Mesenchymal stem cell (in vitro differentiated cells and primary cell): ENCODE measurements around the gene IDH2.
"Not testable (repeated sequence)": the region's sequence is repeated elsewhere in the genome, so short reads cannot be mapped to it uniquely, and the experiment has no call there.

Experiments
- DNase-seq: peaks from one replicate; pipeline ENCODE4 v3.0.0-alpha.2; 2013
- H2AFZ ChIP-seq: one replicate; pipeline ENCODE4 v1.6.1; 2013; ENCODE audit warnings: low read depth, mild to moderate bottlenecking, control low read depth, inconsistent platforms, low read length, moderate library complexity
- H2AK5ac ChIP-seq: 2 replicates; pipeline ENCODE4 v1.6.1; 2013; ENCODE audit warnings: low read length, moderate library complexity, mild to moderate bottlenecking, inconsistent platforms; ENCODE audit not compliant: severe bottlenecking
- H2BK120ac ChIP-seq: one replicate; pipeline ENCODE4 v1.6.1; 2013; ENCODE audit warnings: low read depth, mild to moderate bottlenecking, inconsistent platforms, low read length, moderate library complexity
- H2BK12ac ChIP-seq, 2 experiments: one replicate each; pipeline ENCODE4 v1.6.1; 2013; ENCODE audit warnings: inconsistent platforms in 2 of 2, low read length in 2 of 2, mild to moderate bottlenecking in 2 of 2, moderate library complexity in 2 of 2, control low read depth in 1 of 2
- H2BK15ac ChIP-seq: one replicate; pipeline ENCODE4 v1.6.1; 2013; ENCODE audit warnings: mild to moderate bottlenecking, low read depth, inconsistent platforms; ENCODE audit not compliant: poor library complexity, severe bottlenecking
- H2BK5ac ChIP-seq: 2 replicates; pipeline ENCODE4 v1.6.1; 2013; ENCODE audit warnings: low read depth, mild to moderate bottlenecking, low read length, control low read depth, inconsistent platforms; ENCODE audit not compliant: poor library complexity, severe bottlenecking
- H3K14ac ChIP-seq, 2 experiments: one replicate each; pipeline ENCODE4 v1.6.1; 2013; ENCODE audit warnings: inconsistent platforms in 2 of 2, low read length in 2 of 2, control low read depth in 1 of 2, mild to moderate bottlenecking in 1 of 2, moderate library complexity in 1 of 2
- H3K18ac ChIP-seq, 2 experiments: one replicate each; pipeline ENCODE4 v1.6.1; 2013; ENCODE audit warnings: inconsistent platforms in 2 of 2, low read length in 2 of 2, control low read depth in 1 of 2, low read depth in 1 of 2, mild to moderate bottlenecking in 1 of 2
- H3K23ac ChIP-seq, 2 experiments: one replicate each; pipeline ENCODE4 v1.6.1; 2013; ENCODE audit warnings: inconsistent platforms in 2 of 2, low read length in 2 of 2, mild to moderate bottlenecking in 2 of 2, moderate library complexity in 2 of 2, control low read depth in 1 of 2
- H3K27ac ChIP-seq: 2 replicates; pipeline ENCODE4 v1.5.1; 2013; ENCODE audit warnings: mild to moderate bottlenecking, moderate library complexity, low read length, control low read depth, inconsistent platforms; ENCODE audit not compliant: poor library complexity, severe bottlenecking
- H3K27me3 ChIP-seq, 2 experiments: 2 replicates each; pipeline versions ENCODE4 v1.6.1 to v1.7.0; 2013; ENCODE audit warnings: low read length in 2 of 2, mild to moderate bottlenecking in 2 of 2, moderate library complexity in 2 of 2, control low read depth in 1 of 2, inconsistent platforms in 1 of 2; ENCODE audit not compliant: control insufficient read depth in 1 of 2, insufficient read depth in 1 of 2
- H3K36me3 ChIP-seq, 2 experiments: 2 replicates each; pipeline versions ENCODE4 v1.6.1 to v1.7.0; 2013; ENCODE audit warnings: low read length in 2 of 2, control low read depth in 1 of 2, inconsistent platforms in 1 of 2, low read depth in 1 of 2, mild to moderate bottlenecking in 1 of 2; ENCODE audit not compliant: insufficient read depth in 2 of 2, control insufficient read depth in 1 of 2
- H3K4ac ChIP-seq, 2 experiments: one replicate each; pipeline ENCODE4 v1.6.1; 2013; ENCODE audit warnings: inconsistent platforms in 2 of 2, low read length in 2 of 2, mild to moderate bottlenecking in 2 of 2, moderate library complexity in 2 of 2, control low read depth in 1 of 2, low read depth in 1 of 2
- H3K4me1 ChIP-seq: 2 replicates; pipeline ENCODE4 v1.6.1; 2013; ENCODE audit warnings: low read depth, low read length, control low read depth; ENCODE audit not compliant: control insufficient read depth, insufficient read depth
- H3K4me2 ChIP-seq: 2 replicates; pipeline ENCODE4 v1.6.1; 2013; ENCODE audit warnings: low read length, mild to moderate bottlenecking, inconsistent platforms; ENCODE audit not compliant: poor library complexity, severe bottlenecking
- H3K4me3 ChIP-seq, 2 experiments: 2 replicates each; pipeline versions ENCODE4 v1.5.1 to v1.7.0; 2013; ENCODE audit warnings: low read length in 2 of 2, mild to moderate bottlenecking in 2 of 2, control low read depth in 1 of 2, low read depth in 1 of 2; ENCODE audit not compliant: insufficient read depth in 1 of 2
- H3K79me1 ChIP-seq: replicated peaks from 2 replicates; pipeline ENCODE4 v1.6.1; 2013; ENCODE audit warnings: mild to moderate bottlenecking, control low read depth, low read length, inconsistent platforms; ENCODE audit not compliant: poor library complexity, severe bottlenecking
- H3K9ac ChIP-seq: 2 replicates; pipeline ENCODE4 v1.7.0; 2013; ENCODE audit warnings: mild to moderate bottlenecking, low read length, moderate library complexity
- H3K9me3 ChIP-seq: 2 replicates; pipeline ENCODE4 v1.7.0; 2013; ENCODE audit warnings: mild to moderate bottlenecking, low read length; ENCODE audit not compliant: control insufficient read depth
- H4K8ac ChIP-seq: one replicate; pipeline ENCODE4 v1.6.1; 2013; ENCODE audit warnings: inconsistent platforms, mild to moderate bottlenecking, low read length, moderate library complexity
- H4K91ac ChIP-seq: one replicate; pipeline ENCODE4 v1.6.1; 2013; ENCODE audit warnings: mild to moderate bottlenecking, low read length, inconsistent platforms
- WGBS: methylation state at CpG from one replicate; pipeline ENCODE4 v1.1.7; 2013; ENCODE audit warnings: mixed read lengths; 5-methylcytosine and 5-hydroxymethylcytosine counted together

The IDH2 gene

GRCh38 chr15:90108038-90108437, 5.8 kb upstream of the IDH2 start:
- not testable (repeated sequence) for H3K27ac ChIP-seq, H3K23ac ChIP-seq, H4K8ac ChIP-seq, H2BK15ac ChIP-seq, H3K9me3 ChIP-seq, H3K4me3 ChIP-seq, H2AK5ac ChIP-seq, H4K91ac ChIP-seq, H3K36me3 ChIP-seq, H3K4me2 ChIP-seq, H3K14ac ChIP-seq, H2AFZ ChIP-seq, H3K4ac ChIP-seq, H2BK120ac ChIP-seq, H2BK5ac ChIP-seq, H3K18ac ChIP-seq, H3K9ac ChIP-seq, H2BK12ac ChIP-seq, H3K79me1 ChIP-seq, DNase-seq
- peaks cover 0 to 14% of the 10 kb centered on the region in 2 experiments for H3K27me3 ChIP-seq
- WGBS, result 72% methylated on average over 2 of the region's 5 CpGs
- peaks cover 12% of the 10 kb centered on the region for H3K4me1 ChIP-seq

GRCh38 chr15:90106522-90107117, 4.4 kb upstream of the IDH2 start:
- Histone ChIP-seq H3K14ac (no peak overlapping the region), H3K23ac (no peak overlapping the region), H3K4me2 (peak overlapping the region; percentile 36), H4K8ac (peak overlapping the region; percentile 1), H2BK5ac (no peak overlapping the region), H3K9me3 (no peaks in the 10 kb centered on the region), H2AFZ (no peak overlapping the region), H3K27me3 (peaks cover 0 to 14% of the 10 kb centered on the region in 2 experiments), H3K27ac (no peak overlapping the region), H2BK15ac (no peak overlapping the region), H2BK120ac (no peak overlapping the region), H3K36me3 (no peaks in the 10 kb centered on the region), H2AK5ac (no peak overlapping the region), H3K4me1 (peaks cover 12% of the 10 kb centered on the region), H3K4me3 (no peak overlapping the region), H3K18ac (peak overlapping the region in 1 of 2 experiments; percentile 6), H4K91ac (no peak overlapping the region), H3K79me1 (no peaks in the 10 kb centered on the region), H3K4ac (no peak overlapping the region), H3K9ac (no peak overlapping the region), H2BK12ac (peak overlapping the region in 1 of 2 experiments; percentile 29)
- peak; percentile 50 for DNase-seq
- 56% methylated on average over 6 of the region's 7 CpGs for WGBS

- no peak overlapping the region for H4K8ac ChIP-seq
- no peak overlapping the region for H2BK120ac ChIP-seq
- H3K14ac ChIP-seq, result no peak overlapping the region
- H2AFZ ChIP-seq, result no peak overlapping the region
- peaks cover 0 to 14% of the 10 kb centered on the region in 2 experiments for H3K27me3 ChIP-seq
- H4K91ac ChIP-seq, result no peak overlapping the region
- no peak overlapping the region for H3K27ac ChIP-seq
- DNase-seq, result no peak
- H3K23ac ChIP-seq, result no peak overlapping the region
- no peak overlapping the region for H2BK12ac ChIP-seq
- H3K9ac ChIP-seq, result no peak overlapping the region
- no peak overlapping the region for H3K18ac ChIP-seq
- no peak overlapping the region for H3K4me2 ChIP-seq
- no peak overlapping the region for H2AK5ac ChIP-seq
- no peaks in the 10 kb centered on the region for H3K79me1 ChIP-seq
- no peak overlapping the region for H2BK5ac ChIP-seq
- WGBS, result 77% methylated on average over 7 of the region's 7 CpGs
- no peaks in the 10 kb centered on the region for H3K36me3 ChIP-seq
- no peak overlapping the region for H3K4me3 ChIP-seq
- no peaks in the 10 kb centered on the region for H3K9me3 ChIP-seq
- H3K4ac ChIP-seq, result no peak overlapping the region
- H2BK15ac ChIP-seq, result no peak overlapping the region
- H3K4me1 ChIP-seq, result peaks cover 19% of the 10 kb centered on the region
These were observed 3.3 kb upstream of the IDH2 start for GRCh38 chr15:90105521-90105920.

- H3K27ac ChIP-seq, result no peak overlapping the region
- no peak overlapping the region for H2BK12ac ChIP-seq
- peaks cover 27% of the 10 kb centered on the region for H3K4me1 ChIP-seq
- no peak overlapping the region for H3K4me2 ChIP-seq
- no peak overlapping the region for H4K8ac ChIP-seq
- no peak overlapping the region for H3K4ac ChIP-seq
- H3K9ac ChIP-seq, result no peak overlapping the region
- DNase-seq, result no peak
- no peaks in the 10 kb centered on the region for H3K79me1 ChIP-seq
- no peaks in the 10 kb centered on the region for H3K36me3 ChIP-seq
- H4K91ac ChIP-seq, result no peak overlapping the region
- H3K18ac ChIP-seq, result no peak overlapping the region
- H3K27me3 ChIP-seq, result peaks cover 0 to 14% of the 10 kb centered on the region in 2 experiments
- H2BK120ac ChIP-seq, result no peak overlapping the region
- H2AFZ ChIP-seq, result no peak overlapping the region
- no peak overlapping the region for H3K23ac ChIP-seq
- no peaks in the 10 kb centered on the region for H3K9me3 ChIP-seq
- 84% methylated on average over 3 of the region's 4 CpGs for WGBS
- H3K14ac ChIP-seq, result no peak overlapping the region
- H2BK15ac ChIP-seq, result no peak overlapping the region
- no peak overlapping the region for H3K4me3 ChIP-seq
- H2BK5ac ChIP-seq, result no peak overlapping the region
- no peak overlapping the region for H2AK5ac ChIP-seq
These were observed 2.3 kb upstream of the IDH2 start for GRCh38 chr15:90104551-90104950.
